Lower leg skin (tissue), 3 donors: ENCODE data around the gene ABL1.

ENCODE experiments used
- CTCF ChIP-seq, 3 donors: fragments of 450-650 bp; IDR thresholded peaks; one replicate each; pipeline ENCODE4 v1.5.1; 2016; ENCODE audit warnings: antibody characterized with exemption in 3 of 3, mild to moderate bottlenecking in 3 of 3, moderate library complexity in 2 of 3
- POLR2A ChIP-seq, 2 donors: fragments of 450-650 bp; IDR thresholded peaks; one replicate each; pipeline ENCODE4 v1.6.1; 2016 to 2017; ENCODE audit warnings: antibody characterized with exemption in 2 of 2, mild to moderate bottlenecking in 1 of 2, moderate library complexity in 1 of 2

GRCh38 chr9:130785940-130786508, 49.0 kb upstream of the ABL1 start:
- TF ChIP-seq POLR2A (IDR thresholded peaks at IDR 0.05) = no peak
- no peak for TF ChIP-seq CTCF (IDR thresholded peaks at IDR 0.05)
